Astrocyte of the cerebellum (primary cell): Measurements from ENCODE around the gene KCNK7.

Source experiments
- DNase-seq: peaks from one replicate; pipeline ENCODE4 v3.0.0-alpha.2; 2011; ENCODE audit warnings: low read depth
- H3K4me3 ChIP-seq: 2 replicates; pipeline ENCODE4 v1.5.1; 2011; ENCODE audit warnings: mild to moderate bottlenecking, low read depth, low read length, moderate library complexity
- in situ Hi-C: cut with HindIII; loops from 2 replicates; pipeline ENCODE4 v1.10.0; 2017; ENCODE audit warnings: low sequenced_read_pairs
- TF ChIP-seq, protein P1 (sequence below): IDR thresholded peaks from 2 replicates; pipeline ENCODE4 v1.5.1; 2012; ENCODE audit warnings: low read length, low read depth, moderate library complexity, mild to moderate bottlenecking; ENCODE audit errors: missing control alignments

Gene KCNK7

DNA sequence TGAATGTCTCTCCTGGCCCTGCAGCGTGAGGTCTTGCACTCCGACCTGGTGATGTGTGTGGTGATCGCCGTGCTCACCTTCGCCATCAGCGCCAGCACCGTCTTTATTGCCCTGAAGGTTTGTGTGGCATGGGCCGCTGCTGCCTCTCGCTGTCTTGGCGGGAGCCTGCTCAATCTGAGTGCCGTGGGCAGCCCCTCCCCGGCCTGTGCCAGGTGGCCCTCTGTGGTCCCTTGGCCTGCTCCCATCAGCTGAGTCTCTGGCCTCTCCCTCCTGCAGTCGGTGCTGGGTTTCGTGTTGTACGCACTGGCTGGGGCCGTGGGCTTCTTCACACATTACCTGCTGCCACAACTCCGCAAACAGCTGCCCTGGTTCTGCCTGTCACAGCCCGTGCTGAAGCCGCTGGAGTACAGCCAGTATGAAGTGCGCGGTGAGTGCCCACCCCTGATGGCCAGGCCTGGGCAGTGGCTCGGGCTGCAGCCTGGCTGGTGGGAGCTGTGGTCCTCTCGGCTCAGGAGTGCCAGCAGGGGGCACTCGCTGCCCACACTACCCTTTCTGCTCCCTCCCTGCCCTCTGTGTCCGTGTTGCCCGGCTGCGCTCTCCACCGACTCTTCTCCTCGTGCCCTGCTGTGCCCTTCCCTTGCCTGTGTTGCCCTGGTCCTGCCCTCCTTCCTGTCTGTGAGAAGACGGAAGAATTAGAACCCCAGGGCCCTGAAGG is 30.2 kb upstream of the KCNK7 start:
- TF ChIP-seq, protein P1, sequence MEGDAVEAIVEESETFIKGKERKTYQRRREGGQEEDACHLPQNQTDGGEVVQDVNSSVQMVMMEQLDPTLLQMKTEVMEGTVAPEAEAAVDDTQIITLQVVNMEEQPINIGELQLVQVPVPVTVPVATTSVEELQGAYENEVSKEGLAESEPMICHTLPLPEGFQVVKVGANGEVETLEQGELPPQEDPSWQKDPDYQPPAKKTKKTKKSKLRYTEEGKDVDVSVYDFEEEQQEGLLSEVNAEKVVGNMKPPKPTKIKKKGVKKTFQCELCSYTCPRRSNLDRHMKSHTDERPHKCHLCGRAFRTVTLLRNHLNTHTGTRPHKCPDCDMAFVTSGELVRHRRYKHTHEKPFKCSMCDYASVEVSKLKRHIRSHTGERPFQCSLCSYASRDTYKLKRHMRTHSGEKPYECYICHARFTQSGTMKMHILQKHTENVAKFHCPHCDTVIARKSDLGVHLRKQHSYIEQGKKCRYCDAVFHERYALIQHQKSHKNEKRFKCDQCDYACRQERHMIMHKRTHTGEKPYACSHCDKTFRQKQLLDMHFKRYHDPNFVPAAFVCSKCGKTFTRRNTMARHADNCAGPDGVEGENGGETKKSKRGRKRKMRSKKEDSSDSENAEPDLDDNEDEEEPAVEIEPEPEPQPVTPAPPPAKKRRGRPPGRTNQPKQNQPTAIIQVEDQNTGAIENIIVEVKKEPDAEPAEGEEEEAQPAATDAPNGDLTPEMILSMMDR: peak; percentile 51
- in situ Hi-C loops: no loop called here
- no peak overlapping the region for H3K4me3 ChIP-seq
- DNase-seq: no peak

DNA sequence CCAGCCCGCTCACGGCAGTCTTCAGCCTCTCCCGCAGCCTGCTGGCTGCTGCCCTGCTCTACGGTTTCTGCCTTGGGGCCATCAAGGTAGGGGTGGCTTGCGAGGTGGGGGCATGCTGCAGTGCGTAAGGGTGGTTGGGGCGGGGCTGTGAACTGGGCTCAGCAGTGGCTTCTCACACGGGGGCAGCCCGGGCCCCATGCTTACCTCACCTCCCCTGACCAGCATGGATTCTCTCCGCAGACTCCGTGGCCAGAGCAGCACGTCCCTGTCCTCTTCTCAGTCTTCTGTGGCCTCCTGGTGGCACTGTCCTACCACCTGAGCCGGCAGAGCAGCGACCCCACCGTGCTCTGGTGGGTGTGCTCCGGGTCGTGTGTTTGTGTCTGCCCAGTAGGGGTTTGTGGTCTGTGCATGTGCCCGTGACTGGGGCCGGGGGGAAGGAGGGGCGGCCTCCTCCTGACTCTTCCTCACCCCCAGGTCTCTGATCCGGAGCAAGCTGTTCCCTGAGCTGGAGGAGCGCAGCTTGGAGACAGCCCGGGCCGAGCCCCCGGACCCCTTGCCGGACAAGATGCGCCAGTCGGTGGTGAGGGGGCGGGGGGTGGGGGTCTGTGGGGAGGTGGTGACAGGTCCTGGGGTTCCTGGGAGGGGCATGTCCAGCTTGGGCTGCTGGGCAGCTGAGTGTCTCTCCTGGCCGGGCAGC is 29.5 kb upstream of the KCNK7 start:
- TF ChIP-seq, protein P1: no peak
- in situ Hi-C loops: no loop called here
- H3K4me3 ChIP-seq: no peak overlapping the region
- DNase-seq: no peak

DNA sequence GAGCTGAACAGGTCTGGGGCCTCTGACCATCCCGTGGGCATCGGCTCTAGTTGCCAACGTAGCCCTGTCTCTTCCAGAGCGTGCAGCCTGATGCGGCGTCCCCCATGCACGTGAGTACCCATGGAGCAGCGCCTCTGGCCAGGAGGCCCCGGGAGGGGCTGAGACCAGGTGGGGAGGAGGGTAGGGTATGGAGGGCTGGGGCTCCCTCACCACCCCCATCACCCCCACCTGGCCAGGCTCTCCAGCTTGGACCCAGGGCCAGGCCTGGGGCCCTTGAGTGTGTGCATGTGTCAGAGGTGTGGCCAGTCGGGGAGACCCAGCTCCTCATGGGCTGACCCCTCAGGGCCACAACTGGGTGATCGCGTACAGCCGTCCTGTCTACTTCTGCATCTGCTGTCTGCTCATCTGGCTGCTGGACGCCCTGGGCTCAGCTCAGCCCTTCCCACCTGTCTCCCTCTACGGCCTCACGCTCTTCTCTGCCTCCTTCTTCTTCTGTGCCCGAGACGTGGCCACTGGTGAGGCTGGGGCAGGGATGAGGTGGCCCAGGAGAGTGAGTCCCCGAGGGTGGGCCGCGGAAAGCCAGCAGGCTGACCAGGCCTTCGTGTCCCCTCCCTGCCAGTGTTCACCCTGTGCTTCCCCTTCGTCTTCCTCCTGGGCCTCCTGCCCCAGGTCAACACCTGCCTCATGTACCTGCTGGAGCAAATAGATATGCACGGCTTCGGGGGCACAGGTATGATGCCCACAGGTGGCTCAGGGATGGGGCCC is 28.4 kb upstream of the KCNK7 start:
- TF ChIP-seq, protein P1: no peak
- in situ Hi-C loops: no loop called here

DNA sequence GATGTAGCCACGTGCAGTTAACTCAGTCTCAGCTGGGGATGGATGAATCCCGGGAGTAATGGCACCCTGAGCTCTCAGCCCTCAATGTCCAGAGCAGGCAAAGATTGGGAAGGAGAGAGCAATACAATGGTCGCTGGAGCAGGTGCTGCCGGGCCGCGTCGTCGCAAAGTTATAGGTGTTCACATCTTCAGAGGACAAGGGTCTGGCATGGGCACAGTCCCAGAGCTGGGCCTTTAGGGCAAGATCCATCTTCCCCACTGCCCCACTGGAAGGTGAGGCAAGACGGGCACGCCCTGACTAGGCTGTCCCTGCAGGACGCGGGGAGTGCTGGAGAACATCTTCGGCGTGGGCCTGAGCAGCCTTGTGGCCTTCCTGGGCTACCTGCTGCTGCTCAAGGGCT is 27.6 kb upstream of the KCNK7 start:
- no peak for DNase-seq
- in situ Hi-C loops: no loop called here
- TF ChIP-seq, protein P1: no peak
- no peak overlapping the region for H3K4me3 ChIP-seq

More for the DNA sequence above, 28.4 kb upstream of the KCNK7 start:
- no peak for DNase-seq
- no peak overlapping the region for H3K4me3 ChIP-seq

DNA sequence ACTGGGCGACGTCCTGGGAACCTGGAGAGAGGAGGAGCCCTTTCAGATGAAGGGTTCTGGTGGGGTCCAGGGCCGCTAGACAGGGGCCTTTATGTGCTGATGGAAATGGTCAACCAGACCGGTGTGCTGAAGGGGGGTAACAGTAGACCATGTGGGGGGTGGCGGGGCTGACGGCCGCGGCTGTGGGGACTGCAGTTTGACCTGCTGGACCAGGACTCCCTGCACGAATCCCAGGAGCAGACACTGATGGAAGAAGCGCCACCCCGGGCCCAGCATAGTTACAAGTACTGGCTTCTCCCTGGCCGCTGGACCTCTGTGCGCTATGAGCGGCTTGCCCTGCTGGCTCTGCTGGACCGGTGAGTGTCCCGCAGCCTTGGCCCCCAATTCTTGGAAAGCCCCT is 26.4 kb upstream of the KCNK7 start:
- no peak overlapping the region for H3K4me3 ChIP-seq
- in situ Hi-C loops: no loop called here
- TF ChIP-seq, protein P1: no peak
- no peak for DNase-seq

DNA sequence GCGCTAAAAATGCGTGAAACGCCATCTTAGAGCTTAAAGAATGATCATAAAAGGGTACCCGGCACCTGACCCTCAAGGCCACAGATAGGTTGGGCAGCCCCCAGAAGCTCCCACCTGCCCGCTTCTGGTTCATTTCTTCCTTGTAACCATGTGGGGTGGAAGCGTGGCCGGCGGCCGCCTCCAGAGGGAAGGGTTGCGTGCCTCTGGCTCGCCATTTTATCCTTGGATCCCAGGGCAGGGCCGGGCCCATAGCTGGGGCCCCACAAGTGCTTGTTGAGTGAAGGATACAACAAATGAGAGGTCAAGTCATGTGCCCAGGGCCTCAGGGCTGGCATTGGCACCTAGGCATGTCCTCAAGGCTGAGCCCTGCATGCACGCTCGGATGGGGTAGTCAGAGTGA is 25.9 kb upstream of the KCNK7 start:
- no peak for DNase-seq
- H3K4me3 ChIP-seq: no peak overlapping the region
- in situ Hi-C loops: no loop called here
- TF ChIP-seq, protein P1: no peak
